Stimulated activated CD4-positive, alpha-beta T cell treated with anti-CD3 and anti-CD28 coated beads, Interleukin-12 subunit alpha, Interleukin-12 subunit beta, amount 100 ng/mL, for 48 hours (primary cell): ENCODE measurements around the gene GABRG2.

Source experiments
- DNase-seq, 3 donors: peaks; one replicate each; pipeline ENCODE4 v3.0.0-alpha.2; 2020; ENCODE audit warnings: low read depth in 2 of 3, low spot score in 1 of 3

GABRG2 gene

DNA sequence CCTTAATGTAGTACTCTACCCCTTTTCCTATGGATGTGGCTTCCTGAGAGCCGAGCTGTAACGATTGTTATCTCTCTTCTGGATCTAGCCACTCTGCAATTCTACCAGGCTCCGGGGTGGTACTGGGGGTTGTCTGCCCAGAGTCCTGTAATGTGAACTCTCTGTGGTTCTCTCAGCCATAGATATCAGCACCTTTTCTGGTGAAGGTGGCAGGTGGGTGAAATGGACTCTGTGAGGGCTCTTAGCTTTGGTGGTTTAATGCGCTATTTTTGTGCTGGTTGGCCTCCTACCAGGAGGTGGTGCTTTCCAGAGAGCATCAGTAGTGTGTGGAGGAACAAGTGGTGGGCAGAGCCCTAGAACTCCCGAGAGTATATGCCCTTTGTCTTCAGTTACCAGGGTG is 122.1 kb downstream of the GABRG2 start:
- DNase-seq: no peak

- no peak for DNase-seq
Measured at GRCh38 chr5:162193012-162193411, 125.4 kb downstream of the GABRG2 start.

DNA sequence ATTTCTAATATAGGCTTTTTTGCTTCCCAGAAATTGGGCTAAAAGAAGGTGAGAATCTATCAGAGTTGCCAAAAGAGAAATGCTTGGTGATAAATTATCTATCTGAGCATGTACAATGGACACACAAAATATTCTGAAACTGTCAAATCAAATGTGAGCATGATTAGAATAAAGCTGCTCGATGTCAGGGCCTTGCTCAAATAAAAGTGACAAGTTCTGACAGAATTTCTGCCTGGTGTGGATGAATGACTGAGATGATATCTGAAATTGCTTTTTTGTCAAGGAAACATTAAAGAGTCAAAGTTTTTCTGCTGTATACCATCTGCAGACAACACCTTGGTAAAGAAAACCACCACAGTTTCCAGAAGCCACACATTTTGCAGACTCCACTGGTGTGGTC is 128.8 kb downstream of the GABRG2 start:
- DNase-seq: no peak

DNA sequence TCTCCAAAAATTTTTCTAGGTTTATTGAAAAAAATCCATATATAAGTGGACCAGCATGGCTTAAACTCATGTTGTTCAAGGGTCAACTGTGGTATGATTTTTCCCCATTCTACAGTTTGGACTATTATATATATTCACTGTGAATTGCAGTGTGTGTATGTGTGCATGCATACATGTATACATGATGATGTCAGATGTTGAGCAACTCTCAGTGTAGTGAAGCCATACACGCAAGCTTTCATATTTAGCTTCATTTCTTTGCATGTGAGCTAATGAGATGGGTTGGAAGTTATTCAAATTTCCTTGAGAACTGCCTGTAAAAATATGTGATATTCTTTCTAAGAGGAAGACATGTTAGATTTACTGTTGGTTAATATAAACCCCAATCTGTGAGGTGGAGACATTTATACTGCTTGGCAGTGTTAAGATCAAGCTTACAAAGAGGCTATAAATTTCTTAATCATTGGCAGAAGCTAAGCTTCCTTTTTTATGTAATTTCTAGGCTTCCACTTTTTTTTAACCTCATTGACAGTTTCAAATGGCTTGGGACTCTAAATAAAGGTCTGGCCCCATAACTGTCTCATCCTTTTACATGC is 134.8 kb downstream of the GABRG2 start:
- DNase-seq: no peak
